Uterus (tissue), 2 donors: ENCODE results near the gene ADAP1.

Experiments used
- POLR2A ChIP-seq, 2 donors: fragments of 450-650 bp; IDR thresholded peaks; one replicate each; pipeline ENCODE4 v1.6.1; 2016; ENCODE audit warnings: antibody characterized with exemption in 2 of 2, mild to moderate bottlenecking in 1 of 2, moderate library complexity in 1 of 2
- TF ChIP-seq, protein P1 (sequence below), 4 experiments: fragments of 200-600 bp in 2 of 4; fragments of 450-650 bp in 2 of 4; sonication (generic) in 2 of 4; IDR thresholded peaks; one replicate each; pipeline ENCODE4 v1.5.1; 2016 to 2019; ENCODE audit warnings: antibody characterized with exemption in 4 of 4, mild to moderate bottlenecking in 2 of 4, moderate library complexity in 1 of 4

DNA sequence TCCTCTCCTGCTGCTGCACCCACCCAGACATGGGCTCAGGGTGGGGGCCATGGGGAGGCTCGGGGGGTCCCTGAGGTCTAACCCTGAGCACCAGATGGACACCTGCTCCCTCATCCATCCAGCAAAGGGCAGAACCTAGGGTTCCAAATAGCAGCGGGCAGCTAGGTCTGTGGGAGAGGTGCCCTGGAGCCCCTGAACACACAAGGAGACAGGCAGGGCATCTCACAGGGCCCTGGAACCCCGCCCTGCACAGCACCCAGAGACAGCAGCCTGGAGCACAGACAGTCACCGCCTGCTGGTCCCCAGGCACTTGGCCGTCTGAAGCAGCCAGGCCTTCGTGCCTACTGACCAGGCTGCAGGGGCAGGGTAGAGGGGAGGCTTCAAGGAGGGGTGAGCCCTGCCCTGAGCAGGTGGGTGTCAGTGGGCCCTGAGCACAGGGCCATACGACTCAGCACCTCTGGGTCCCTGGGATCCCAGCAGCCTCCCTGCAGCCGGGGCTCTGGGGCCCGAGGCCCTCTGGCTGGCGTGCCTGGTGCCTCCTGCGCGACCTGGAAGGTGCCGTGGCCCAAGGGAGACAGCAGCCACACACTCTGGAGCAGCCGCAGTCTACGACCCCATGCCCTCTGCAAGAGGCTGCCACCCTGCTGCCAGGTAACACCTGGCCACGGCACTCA lies 39.8 kb downstream of the ADAP1 start:
- TF ChIP-seq, protein P1, sequence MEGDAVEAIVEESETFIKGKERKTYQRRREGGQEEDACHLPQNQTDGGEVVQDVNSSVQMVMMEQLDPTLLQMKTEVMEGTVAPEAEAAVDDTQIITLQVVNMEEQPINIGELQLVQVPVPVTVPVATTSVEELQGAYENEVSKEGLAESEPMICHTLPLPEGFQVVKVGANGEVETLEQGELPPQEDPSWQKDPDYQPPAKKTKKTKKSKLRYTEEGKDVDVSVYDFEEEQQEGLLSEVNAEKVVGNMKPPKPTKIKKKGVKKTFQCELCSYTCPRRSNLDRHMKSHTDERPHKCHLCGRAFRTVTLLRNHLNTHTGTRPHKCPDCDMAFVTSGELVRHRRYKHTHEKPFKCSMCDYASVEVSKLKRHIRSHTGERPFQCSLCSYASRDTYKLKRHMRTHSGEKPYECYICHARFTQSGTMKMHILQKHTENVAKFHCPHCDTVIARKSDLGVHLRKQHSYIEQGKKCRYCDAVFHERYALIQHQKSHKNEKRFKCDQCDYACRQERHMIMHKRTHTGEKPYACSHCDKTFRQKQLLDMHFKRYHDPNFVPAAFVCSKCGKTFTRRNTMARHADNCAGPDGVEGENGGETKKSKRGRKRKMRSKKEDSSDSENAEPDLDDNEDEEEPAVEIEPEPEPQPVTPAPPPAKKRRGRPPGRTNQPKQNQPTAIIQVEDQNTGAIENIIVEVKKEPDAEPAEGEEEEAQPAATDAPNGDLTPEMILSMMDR (IDR thresholded peaks at IDR 0.05): no peak
- TF ChIP-seq POLR2A (IDR thresholded peaks at IDR 0.05): no peak
